Mesodermal cell (in vitro differentiated cells): ENCODE measurements around the gene ZNF385B.

Source experiments
- H3K27ac ChIP-seq: 2 replicates; pipeline ENCODE4 v1.7.0; 2013; ENCODE audit warnings: mild to moderate bottlenecking, low read depth, low read length, moderate library complexity; ENCODE audit not compliant: severe bottlenecking
- H3K36me3 ChIP-seq: 2 replicates; pipeline ENCODE4 v1.7.1; 2013; ENCODE audit warnings: mild to moderate bottlenecking, low read length, moderate library complexity; ENCODE audit not compliant: control insufficient read depth, insufficient read depth
- H3K4me1 ChIP-seq: one replicate; pipeline ENCODE4 v1.7.1; 2013; ENCODE audit warnings: mild to moderate bottlenecking, low read length; ENCODE audit not compliant: insufficient read depth, control insufficient read depth, poor library complexity, severe bottlenecking
- H3K4me3 ChIP-seq: 2 replicates; pipeline ENCODE4 v1.7.0; 2013; ENCODE audit warnings: low read length, control low read depth, mild to moderate bottlenecking; ENCODE audit not compliant: insufficient read depth, poor library complexity, severe bottlenecking; ENCODE audit errors: extremely low read depth
- H3K9me3 ChIP-seq: 2 replicates; pipeline ENCODE4 v1.7.1; 2013; ENCODE audit warnings: mild to moderate bottlenecking, low read length, moderate library complexity; ENCODE audit not compliant: control insufficient read depth
- WGBS, 2 experiments: methylation state at CpG; one replicate each; pipeline ENCODE4 v1.1.5; 2013; ENCODE audit warnings: missing lambda C conversion rate in 2 of 2; ENCODE audit not compliant: insufficient coverage in 2 of 2; 5-methylcytosine and 5-hydroxymethylcytosine counted together

The ZNF385B gene

DNA sequence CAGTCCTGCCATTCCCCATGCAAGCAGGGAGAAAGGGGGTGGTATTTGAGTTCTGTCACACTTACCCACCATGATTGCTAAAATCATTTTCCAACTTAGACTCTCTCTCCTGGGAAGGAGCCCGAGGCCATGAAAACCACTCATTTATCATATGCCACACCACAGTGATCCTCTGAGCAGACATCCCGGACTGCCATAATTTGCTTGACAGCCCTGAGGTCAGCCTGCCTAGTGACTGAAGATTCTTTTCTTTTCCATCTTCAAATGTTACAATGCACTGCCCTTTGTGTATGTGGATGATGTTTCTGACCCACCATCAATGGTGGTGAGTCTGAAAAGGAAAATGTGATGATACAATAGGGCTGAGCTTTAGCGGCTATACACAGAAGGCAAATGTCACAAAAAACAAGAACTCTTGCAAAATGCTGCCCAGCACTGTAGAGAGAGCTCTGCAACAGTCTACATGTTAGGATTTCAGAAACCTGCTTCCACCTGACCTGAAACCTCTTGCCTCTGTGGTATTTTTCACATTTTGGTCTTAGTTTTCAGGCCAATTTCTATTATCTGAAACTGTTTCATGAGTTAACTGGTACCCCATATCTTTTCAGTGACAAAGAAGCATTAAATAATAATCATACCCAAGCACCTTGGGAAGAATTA lies 272.8 kb downstream of the ZNF385B start:
- Histone ChIP-seq H3K27ac (no peak overlapping the region), H3K36me3 (no peaks in the 10 kb centered on the region), H3K9me3 (no peaks in the 10 kb centered on the region), H3K4me3 (no peak overlapping the region), H3K4me1 (no peaks in the 10 kb centered on the region)
- 83% methylated on average over 1 of the region's 3 CpGs; no CpG with 5 or more reads in 1 of the 2 experiments for WGBS, 2 experiments

DNA sequence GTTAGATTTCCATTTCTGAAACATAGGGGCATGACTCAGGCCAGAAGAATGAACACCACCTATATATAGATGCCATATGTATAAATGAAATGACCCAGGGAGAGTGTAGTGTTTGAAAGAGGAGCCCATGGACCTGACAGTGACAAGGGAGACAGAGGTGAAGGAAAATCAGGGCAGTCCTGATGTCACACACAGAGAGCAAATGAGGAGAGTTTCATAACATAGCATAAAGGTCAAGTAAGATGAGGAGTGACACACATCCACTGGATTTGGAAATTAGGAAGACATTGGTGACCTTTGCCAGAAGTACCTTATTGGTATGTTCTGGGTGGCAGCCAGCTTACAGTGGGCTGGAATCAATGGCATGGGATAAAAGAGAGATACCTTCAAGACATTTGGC lies 276.7 kb downstream of the ZNF385B start:
- Histone ChIP-seq H3K4me1 (no peaks in the 10 kb centered on the region), H3K9me3 (no peaks in the 10 kb centered on the region), H3K27ac (no peak overlapping the region), H3K36me3 (no peaks in the 10 kb centered on the region), H3K4me3 (no peak overlapping the region)

DNA sequence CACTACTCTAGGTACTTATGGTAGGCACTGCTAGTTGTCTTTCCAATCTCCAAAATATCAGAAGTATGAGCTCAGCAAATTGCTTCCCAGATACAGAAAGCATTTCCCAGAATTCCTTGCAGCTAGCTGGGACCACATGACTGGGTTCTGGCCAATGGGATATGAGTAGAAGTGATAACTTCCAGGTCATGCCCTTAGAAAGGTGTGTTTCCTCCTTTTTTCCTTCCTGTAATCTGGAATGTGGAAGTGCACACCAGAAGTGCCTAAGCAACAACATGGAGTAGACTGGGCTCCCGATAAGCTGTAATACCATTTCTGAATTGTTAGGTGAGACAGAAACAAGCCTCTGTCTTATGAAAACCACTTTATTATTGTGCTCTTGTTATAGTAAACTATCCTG lies 279.8 kb downstream of the ZNF385B start:
- H3K27ac ChIP-seq, result no peak overlapping the region

DNA sequence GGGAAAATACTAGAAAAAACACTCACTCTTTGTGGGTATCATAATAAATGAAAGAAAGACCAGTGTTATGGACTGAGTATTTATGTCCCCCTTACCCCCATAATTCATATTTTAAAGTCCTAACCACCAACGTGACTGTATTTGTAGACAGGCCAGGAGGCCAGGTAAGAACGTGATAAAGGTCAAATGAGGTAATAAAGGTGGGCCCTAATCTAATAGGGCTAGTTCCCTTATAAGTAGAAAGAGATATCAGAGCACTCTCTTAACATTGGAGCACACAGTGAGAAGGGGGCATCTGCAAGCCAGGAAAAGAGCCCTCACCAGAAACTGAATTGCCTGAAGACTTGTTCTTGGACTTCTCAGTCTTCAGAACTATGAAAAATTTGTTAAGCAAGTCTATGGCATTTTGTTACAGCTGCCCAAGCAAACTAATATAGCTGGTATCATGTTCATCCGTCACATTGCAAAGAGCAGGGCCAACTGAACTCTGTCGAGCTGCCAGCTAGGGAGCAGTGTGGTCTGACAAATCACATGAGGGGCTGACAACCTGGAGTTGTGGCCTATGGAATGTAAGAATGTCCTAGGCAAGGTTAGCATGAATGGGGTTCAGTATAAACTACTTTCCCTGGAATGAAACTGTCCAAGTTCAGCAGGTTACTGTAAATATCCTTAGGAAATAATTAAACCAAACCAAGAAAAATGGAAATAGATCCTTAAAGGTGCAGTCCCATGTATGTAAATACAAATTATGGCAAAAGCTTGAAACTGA lies 280.9 kb downstream of the ZNF385B start:
- Histone ChIP-seq H3K4me1 (no peaks in the 10 kb centered on the region), H3K36me3 (no peaks in the 10 kb centered on the region), H3K4me3 (no peak overlapping the region), H3K27ac (no peak overlapping the region), H3K9me3 (no peaks in the 10 kb centered on the region)
- 77 to 82% methylated on average over 2 of the region's 4 CpGs for WGBS, 2 experiments

More for the DNA sequence above, 279.8 kb downstream of the ZNF385B start:
- Histone ChIP-seq H3K9me3 (no peaks in the 10 kb centered on the region), H3K4me3 (no peak overlapping the region), H3K4me1 (no peaks in the 10 kb centered on the region), H3K36me3 (no peaks in the 10 kb centered on the region)
- no CpG with 5 or more reads among the region's 1 CpG for WGBS, 2 experiments

DNA sequence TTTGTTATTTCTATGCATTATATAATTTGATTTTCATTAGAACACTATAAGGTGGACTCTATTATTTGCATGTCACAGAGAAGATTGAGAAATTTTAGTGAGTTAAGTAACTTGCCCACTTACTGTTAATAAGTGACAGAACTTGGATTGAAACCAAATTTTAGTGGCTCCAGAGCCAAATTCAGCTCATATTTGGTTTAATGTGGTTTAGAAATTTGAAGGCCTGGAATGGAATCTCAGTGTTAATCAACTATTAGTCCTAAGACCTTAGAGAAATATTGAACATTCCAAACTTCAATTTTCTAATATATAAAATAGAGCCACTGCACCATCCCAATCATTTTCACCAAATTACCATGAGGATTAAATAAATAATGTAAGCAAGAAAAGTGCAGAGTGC lies 281.6 kb downstream of the ZNF385B start:
- no peaks in the 10 kb centered on the region for H3K4me1 ChIP-seq
- no peak overlapping the region for H3K27ac ChIP-seq
- H3K4me3 ChIP-seq, result no peak overlapping the region
- no peaks in the 10 kb centered on the region for H3K9me3 ChIP-seq
- no peaks in the 10 kb centered on the region for H3K36me3 ChIP-seq

DNA sequence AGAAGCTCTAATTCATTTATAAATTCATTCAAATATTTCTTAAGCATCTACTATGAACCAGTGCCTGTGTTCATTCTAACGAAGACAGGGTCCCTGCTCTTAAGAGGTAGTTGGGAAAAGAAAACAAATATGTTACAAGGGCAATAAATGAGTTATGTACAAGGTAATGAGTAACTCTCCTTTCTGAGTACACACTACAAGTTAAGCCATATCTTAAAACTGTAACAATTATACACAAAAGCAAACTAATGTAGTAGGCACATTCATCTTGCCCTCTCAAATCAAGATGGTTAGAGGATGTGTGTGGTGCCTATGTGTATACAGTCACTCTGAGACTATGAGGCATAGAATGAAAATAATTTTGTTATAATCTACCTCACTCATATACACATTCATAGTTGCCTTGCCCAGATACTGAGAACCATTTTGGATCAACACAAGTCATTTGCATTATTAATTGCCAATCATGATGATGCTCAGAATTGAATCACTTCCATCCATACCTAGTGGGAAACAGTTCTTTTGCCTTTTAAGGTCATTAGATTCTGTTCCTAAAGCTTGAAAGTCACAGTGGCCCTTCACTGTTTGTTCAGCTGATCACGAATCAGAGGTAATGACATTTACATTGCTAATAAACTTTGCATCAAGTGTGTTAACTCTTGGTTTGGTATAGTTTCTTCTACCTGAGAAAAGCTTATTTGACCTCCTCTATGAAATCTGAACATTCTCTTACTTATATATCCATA lies 283.1 kb downstream of the ZNF385B start:
- Histone ChIP-seq H3K36me3 (no peaks in the 10 kb centered on the region), H3K27ac (no peak overlapping the region), H3K9me3 (no peaks in the 10 kb centered on the region), H3K4me3 (no peak overlapping the region), H3K4me1 (no peaks in the 10 kb centered on the region)
- WGBS, 2 experiments, result no CpG with 5 or more reads among the region's 2 CpGs

DNA sequence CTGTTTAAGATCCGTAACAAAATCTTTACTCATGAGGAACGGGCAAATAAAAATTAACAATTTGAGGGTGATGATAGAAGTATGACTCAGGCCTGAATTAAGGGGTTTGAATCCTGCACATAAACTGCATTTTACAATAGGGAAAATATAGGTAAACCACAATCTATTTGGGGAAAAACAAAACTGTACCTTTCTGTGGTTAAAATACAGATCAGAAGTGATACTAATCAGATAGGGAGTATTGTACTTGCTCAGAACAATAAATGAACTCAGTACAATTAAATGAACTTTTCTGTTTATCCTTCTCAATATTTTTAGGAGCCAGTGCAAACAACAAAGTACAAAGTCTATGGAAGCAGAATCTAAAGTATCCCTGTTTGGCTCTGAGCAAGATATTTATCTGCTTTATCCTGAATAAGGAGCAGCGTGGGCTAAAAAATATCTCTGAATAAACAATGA lies 287.3 kb downstream of the ZNF385B start:
- Histone ChIP-seq H3K9me3 (no peaks in the 10 kb centered on the region), H3K27ac (no peak overlapping the region), H3K36me3 (no peaks in the 10 kb centered on the region), H3K4me1 (no peaks in the 10 kb centered on the region), H3K4me3 (no peak overlapping the region)
- no CpG with 5 or more reads among the region's 3 CpGs for WGBS, 2 experiments

DNA sequence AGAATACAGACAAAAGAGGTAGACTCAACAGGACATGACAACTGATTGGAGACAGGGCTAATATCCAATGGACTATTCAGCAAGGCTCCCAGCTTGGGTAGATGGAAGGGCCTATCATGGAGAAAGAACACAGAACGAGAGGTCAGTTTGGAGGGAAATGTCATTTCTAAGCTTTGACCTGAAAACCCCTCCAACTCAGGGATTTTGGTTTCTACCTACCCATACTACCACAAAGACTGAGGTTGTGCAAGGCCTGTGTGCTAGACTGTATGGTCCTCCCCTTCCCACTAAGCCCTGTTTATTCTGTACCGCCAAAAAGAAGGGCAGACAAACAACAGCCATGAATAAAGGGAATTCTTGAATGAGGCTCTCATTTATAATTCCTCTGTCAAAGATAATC lies 288.9 kb downstream of the ZNF385B start:
- H3K9me3 ChIP-seq, result no peaks in the 10 kb centered on the region
- WGBS, 2 experiments, result no CpG with 5 or more reads among the region's 2 CpGs

DNA sequence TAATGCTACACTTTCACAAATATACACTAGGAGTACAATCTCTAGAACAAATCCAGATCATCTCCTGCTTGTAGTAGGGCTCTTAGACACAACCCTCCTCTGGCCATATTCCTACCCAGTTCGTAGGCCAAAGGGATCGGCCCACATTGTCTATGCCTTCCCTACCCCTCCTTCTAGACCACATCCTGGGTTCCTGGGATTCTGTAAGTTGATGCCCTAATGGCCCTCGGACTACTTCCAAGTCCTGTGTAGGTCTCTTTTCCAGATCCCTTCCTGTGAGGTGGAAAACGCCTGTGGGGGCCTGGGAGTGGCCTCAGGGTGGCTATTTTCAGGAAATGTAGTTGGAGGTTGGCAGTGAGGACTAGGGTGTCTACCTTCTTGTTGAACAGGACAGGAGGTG lies 289.7 kb downstream of the ZNF385B start:
- H3K4me3 ChIP-seq, result no peak overlapping the region
- H3K4me1 ChIP-seq, result no peaks in the 10 kb centered on the region
- no peaks in the 10 kb centered on the region for H3K36me3 ChIP-seq
- H3K27ac ChIP-seq, result no peak overlapping the region
- H3K9me3 ChIP-seq, result no peaks in the 10 kb centered on the region
- WGBS, 2 experiments, result 85 to 93% methylated on average over 2 to 3 of the region's 4 CpGs

More for the DNA sequence above, 288.9 kb downstream of the ZNF385B start:
- Histone ChIP-seq H3K36me3 (no peaks in the 10 kb centered on the region), H3K27ac (no peak overlapping the region), H3K4me1 (no peaks in the 10 kb centered on the region), H3K4me3 (no peak overlapping the region)

DNA sequence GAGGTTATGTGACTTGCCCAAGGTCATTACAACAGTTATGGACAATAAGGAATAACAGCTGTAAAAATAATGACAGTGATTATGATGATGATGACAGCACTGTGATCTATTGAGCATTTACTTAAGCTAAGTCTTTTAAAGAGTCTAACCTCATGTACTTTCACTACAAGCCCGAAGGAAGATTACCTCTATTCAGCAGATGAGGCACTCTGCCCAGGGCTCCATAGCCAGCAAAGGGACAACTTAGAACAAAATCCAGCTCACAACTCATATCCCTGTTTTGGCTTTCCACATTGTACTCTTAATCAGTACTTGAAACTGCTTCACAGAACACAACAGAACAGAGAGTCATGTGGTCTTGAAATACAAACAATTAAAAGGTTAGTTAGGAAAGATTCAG lies 290.2 kb downstream of the ZNF385B start:
- no peak overlapping the region for H3K4me3 ChIP-seq
- H3K9me3 ChIP-seq, result no peaks in the 10 kb centered on the region
- H3K4me1 ChIP-seq, result no peaks in the 10 kb centered on the region
- no peak overlapping the region for H3K27ac ChIP-seq
- no peaks in the 10 kb centered on the region for H3K36me3 ChIP-seq
- WGBS, 2 experiments, result 80% methylated on average over 1 of the region's 1 CpG; no CpG with 5 or more reads in 1 of the 2 experiments
